Esophagus muscularis mucosa (tissue), 3 donors: ENCODE measurements around the gene ATP5F1E.

Experiments
- POLR2A ChIP-seq: fragments of 450-650 bp; IDR thresholded peaks from one replicate; pipeline ENCODE4 v1.6.1; 2017; ENCODE audit warnings: antibody characterized with exemption, moderate library complexity, mild to moderate bottlenecking, low read depth
- TF ChIP-seq, protein P1 (sequence below), 3 experiments: fragments of 200-600 bp in 2 of 3; fragments of 450-650 bp in 1 of 3; sonication (generic) in 2 of 3; IDR thresholded peaks; one replicate each; pipeline ENCODE4 v1.5.1; 2017 to 2019; ENCODE audit warnings: antibody characterized with exemption in 3 of 3, mild to moderate bottlenecking in 2 of 3, moderate library complexity in 1 of 3

DNA sequence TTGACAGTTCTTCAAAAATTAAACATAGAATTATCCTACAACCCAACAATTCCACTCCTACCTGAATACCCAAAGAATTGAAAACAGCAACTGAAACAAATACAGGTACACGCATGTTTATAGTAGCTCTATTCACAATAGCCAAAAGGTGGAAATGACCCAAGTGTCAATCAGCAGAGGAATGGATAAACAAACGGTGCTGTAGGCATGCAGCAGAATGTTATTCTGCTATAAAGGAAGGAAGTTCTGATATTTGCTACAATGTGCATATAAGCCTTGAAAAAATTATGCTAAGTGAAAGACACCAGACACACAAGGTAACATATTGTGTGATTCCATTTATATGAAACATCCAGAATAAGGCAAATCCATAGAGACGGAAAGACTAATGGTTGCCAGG lies 48.9 kb upstream of the ATP5F1E start:
- TF ChIP-seq, protein P1, sequence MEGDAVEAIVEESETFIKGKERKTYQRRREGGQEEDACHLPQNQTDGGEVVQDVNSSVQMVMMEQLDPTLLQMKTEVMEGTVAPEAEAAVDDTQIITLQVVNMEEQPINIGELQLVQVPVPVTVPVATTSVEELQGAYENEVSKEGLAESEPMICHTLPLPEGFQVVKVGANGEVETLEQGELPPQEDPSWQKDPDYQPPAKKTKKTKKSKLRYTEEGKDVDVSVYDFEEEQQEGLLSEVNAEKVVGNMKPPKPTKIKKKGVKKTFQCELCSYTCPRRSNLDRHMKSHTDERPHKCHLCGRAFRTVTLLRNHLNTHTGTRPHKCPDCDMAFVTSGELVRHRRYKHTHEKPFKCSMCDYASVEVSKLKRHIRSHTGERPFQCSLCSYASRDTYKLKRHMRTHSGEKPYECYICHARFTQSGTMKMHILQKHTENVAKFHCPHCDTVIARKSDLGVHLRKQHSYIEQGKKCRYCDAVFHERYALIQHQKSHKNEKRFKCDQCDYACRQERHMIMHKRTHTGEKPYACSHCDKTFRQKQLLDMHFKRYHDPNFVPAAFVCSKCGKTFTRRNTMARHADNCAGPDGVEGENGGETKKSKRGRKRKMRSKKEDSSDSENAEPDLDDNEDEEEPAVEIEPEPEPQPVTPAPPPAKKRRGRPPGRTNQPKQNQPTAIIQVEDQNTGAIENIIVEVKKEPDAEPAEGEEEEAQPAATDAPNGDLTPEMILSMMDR (IDR thresholded peaks at IDR 0.05): no peak
- TF ChIP-seq POLR2A: no peak
